Gastroesophageal sphincter (tissue), 3 donors: ENCODE data around the gene NR3C1.

Source experiments
- POLR2A ChIP-seq, 2 donors: fragments of 450-650 bp; IDR thresholded peaks; one replicate each; pipeline ENCODE4 v1.6.1; 2017; ENCODE audit warnings: antibody characterized with exemption in 2 of 2, mild to moderate bottlenecking in 2 of 2, moderate library complexity in 1 of 2
- TF ChIP-seq, protein P1 (sequence below), 4 experiments: fragments of 200-600 bp in 2 of 4; fragments of 450-650 bp in 2 of 4; sonication (generic) in 1 of 4; IDR thresholded peaks; one replicate each; pipeline ENCODE4 v1.5.1; 2017 to 2019; ENCODE audit warnings: antibody characterized with exemption in 4 of 4, mild to moderate bottlenecking in 2 of 4, moderate library complexity in 2 of 4

DNA sequence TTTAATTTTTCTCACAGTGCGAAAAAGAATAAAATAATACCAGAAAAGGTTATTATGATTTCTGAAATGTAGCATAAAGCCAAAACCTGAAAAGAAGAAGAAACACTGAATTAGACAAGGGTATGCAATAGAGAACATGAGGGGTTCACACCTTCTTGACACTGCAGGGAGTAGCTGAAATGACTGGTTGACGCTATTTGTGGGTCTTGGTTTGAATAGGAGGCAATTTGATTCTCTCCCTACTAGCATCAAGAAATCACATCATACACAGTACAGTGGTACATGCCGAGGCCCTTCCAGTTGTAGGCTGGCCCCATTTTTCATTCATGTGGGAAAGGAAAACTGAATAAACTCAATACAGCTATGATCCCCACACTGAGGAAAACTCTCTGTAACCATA lies 68.6 kb downstream of the NR3C1 start:
- TF ChIP-seq, protein P1, sequence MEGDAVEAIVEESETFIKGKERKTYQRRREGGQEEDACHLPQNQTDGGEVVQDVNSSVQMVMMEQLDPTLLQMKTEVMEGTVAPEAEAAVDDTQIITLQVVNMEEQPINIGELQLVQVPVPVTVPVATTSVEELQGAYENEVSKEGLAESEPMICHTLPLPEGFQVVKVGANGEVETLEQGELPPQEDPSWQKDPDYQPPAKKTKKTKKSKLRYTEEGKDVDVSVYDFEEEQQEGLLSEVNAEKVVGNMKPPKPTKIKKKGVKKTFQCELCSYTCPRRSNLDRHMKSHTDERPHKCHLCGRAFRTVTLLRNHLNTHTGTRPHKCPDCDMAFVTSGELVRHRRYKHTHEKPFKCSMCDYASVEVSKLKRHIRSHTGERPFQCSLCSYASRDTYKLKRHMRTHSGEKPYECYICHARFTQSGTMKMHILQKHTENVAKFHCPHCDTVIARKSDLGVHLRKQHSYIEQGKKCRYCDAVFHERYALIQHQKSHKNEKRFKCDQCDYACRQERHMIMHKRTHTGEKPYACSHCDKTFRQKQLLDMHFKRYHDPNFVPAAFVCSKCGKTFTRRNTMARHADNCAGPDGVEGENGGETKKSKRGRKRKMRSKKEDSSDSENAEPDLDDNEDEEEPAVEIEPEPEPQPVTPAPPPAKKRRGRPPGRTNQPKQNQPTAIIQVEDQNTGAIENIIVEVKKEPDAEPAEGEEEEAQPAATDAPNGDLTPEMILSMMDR (IDR thresholded peaks at IDR 0.05) = no peak
- TF ChIP-seq POLR2A (IDR thresholded peaks at IDR 0.05) = no peak
